Neural cell (in vitro differentiated cells): Measurements from ENCODE around the gene PCDH17. TPM values are rescaled to one million over a fixed set of nuclear protein-coding genes. Genes with fewer than 3 reads are reported as not detected.

ENCODE experiments used
- H2AFZ ChIP-seq: fragments of 200-600, 300-800 bp; sonication (generic), shearing (Covaris generic); 2 replicates; pipeline ENCODE4 v1.6.0; 2014; ENCODE audit warnings: low read depth, mild to moderate bottlenecking, antibody characterized with exemption, low read length, moderate library complexity
- H3F3A ChIP-seq: fragments of 200-600 bp; shearing (Covaris generic); 2 replicates; pipeline ENCODE4 v1.6.1; 2016; ENCODE audit warnings: mild to moderate bottlenecking, moderate library complexity, mixed read lengths, antibody characterized with exemption, low read length; ENCODE audit not compliant: insufficient read depth, poor library complexity, severe bottlenecking
- H3K27ac ChIP-seq: fragments of 200-600, 300-800 bp; sonication (generic), shearing (Covaris generic); 2 replicates; pipeline ENCODE4 v1.5.1; 2014; ENCODE audit warnings: mild to moderate bottlenecking, low read length, moderate library complexity
- H3K27me3 ChIP-seq: fragments of 300-800, 200-600 bp; sonication (generic), shearing (Covaris generic); 2 replicates; pipeline ENCODE4 v1.6.0; 2014; ENCODE audit warnings: mild to moderate bottlenecking, low read depth, low read length, moderate library complexity; ENCODE audit not compliant: insufficient read depth
- H3K36me3 ChIP-seq: fragments of 300-800, 200-600 bp; sonication (generic), shearing (Covaris generic); 2 replicates; pipeline ENCODE4 v1.5.1; 2014; ENCODE audit warnings: mild to moderate bottlenecking, antibody characterized with exemption, low read length, moderate library complexity; ENCODE audit not compliant: insufficient read depth
- H3K4me2 ChIP-seq: fragments of 300-800, 200-600 bp; sonication (generic), shearing (Covaris generic); 2 replicates; pipeline ENCODE4 v1.6.0; 2014; ENCODE audit warnings: mild to moderate bottlenecking, low read length
- H3K4me3 ChIP-seq: fragments of 300-800, 200-600 bp; sonication (generic), shearing (Covaris generic); 2 replicates; pipeline ENCODE4 v1.5.1; 2014; ENCODE audit warnings: mild to moderate bottlenecking, low read length, moderate library complexity
- H3K79me2 ChIP-seq: fragments of 200-600 bp; shearing (Covaris generic); replicated peaks from 2 replicates; pipeline ENCODE4 v1.6.0; 2014; ENCODE audit warnings: mild to moderate bottlenecking, low read length, moderate library complexity; ENCODE audit not compliant: insufficient read depth
- H3K9ac ChIP-seq: fragments of 300-800, 200-600 bp; sonication (generic), shearing (Covaris generic); 2 replicates; pipeline ENCODE4 v1.6.1; 2016; ENCODE audit warnings: mild to moderate bottlenecking, low read length, mixed read lengths
- H3K9me2 ChIP-seq: fragments of 200-600 bp; shearing (Covaris generic); 2 replicates; pipeline ENCODE4 v1.6.1; 2016; ENCODE audit warnings: mild to moderate bottlenecking, low read length, mixed read lengths; ENCODE audit not compliant: insufficient read depth
- H3K9me3 ChIP-seq: fragments of 200-600, 300-800 bp; sonication (generic), shearing (Covaris generic); 2 replicates; pipeline ENCODE4 v1.6.1; 2016; ENCODE audit warnings: mild to moderate bottlenecking, mixed run types, low read length, moderate library complexity, mixed read lengths
- H4K20me1 ChIP-seq: fragments of 200-600 bp; shearing (Covaris generic); 2 replicates; pipeline ENCODE4 v1.6.1; 2016; ENCODE audit warnings: mild to moderate bottlenecking, mixed run types; ENCODE audit not compliant: insufficient read depth
- CTCF ChIP-seq: fragments of 450-650 bp; IDR thresholded peaks from 2 replicates; pipeline ENCODE4 v1.5.1; 2014; ENCODE audit warnings: antibody characterized with exemption, mild to moderate bottlenecking, moderate library complexity; ENCODE audit not compliant: poor library complexity, severe bottlenecking
- EP300 ChIP-seq: fragments of 450-650 bp; conservative IDR thresholded peaks from 2 replicates; pipeline ENCODE4 v1.6.1; 2014; ENCODE audit warnings: antibody characterized with exemption, mild to moderate bottlenecking, moderate library complexity; ENCODE audit not compliant: poor library complexity, severe bottlenecking
- EZH2 ChIP-seq: fragments of 200-600, 300-800 bp; shearing (Covaris generic), sonication (generic); IDR thresholded peaks from 2 replicates; pipeline ENCODE4 v1.6.1; 2014; ENCODE audit warnings: antibody characterized with exemption, low read length, borderline replicate concordance, mild to moderate bottlenecking; ENCODE audit not compliant: insufficient read depth, poor library complexity, severe bottlenecking
- MXI1 ChIP-seq: fragments of 450-650 bp; conservative IDR thresholded peaks from 2 replicates; pipeline ENCODE4 v1.6.1; 2014; ENCODE audit warnings: antibody characterized with exemption, mild to moderate bottlenecking; ENCODE audit not compliant: poor library complexity, severe bottlenecking
- POLR2AphosphoS5 ChIP-seq: IDR thresholded peaks from 2 replicates; pipeline ENCODE4 v1.6.1; 2012
- RAD21 ChIP-seq: fragments of 450-650 bp; conservative IDR thresholded peaks from 2 replicates; pipeline ENCODE4 v1.6.1; 2014; ENCODE audit warnings: antibody characterized with exemption, mild to moderate bottlenecking, moderate library complexity
- REST ChIP-seq: IDR thresholded peaks from 2 replicates; pipeline ENCODE4 v1.6.1; 2012; ENCODE audit warnings: borderline replicate concordance
- SMC3 ChIP-seq: fragments of 450-650 bp; conservative IDR thresholded peaks from 2 replicates; pipeline ENCODE4 v1.6.1; 2014; ENCODE audit warnings: antibody characterized with exemption, mild to moderate bottlenecking, moderate library complexity; ENCODE audit not compliant: poor library complexity
- TAF1 ChIP-seq: IDR thresholded peaks from 2 replicates; pipeline ENCODE4 v1.6.1; 2012; ENCODE audit warnings: low read depth
- polyA plus RNA-seq: library from polyadenylated mRNA; depleted of rRNA; stranded (reverse); fragments of >200 nt; gene quantifications from 2 replicates; pipeline ENCODE4 v1.2.3, GENCODE V29; 2014

PCDH17 gene
- polyA plus RNA-seq, 1 donor from 2014 or later, result 6.5 TPM

GRCh38 chr13:57604442-57604841 lies 27.1 kb upstream of the PCDH17 start:
- Histone ChIP-seq H3K27ac (no peak overlapping the region), H3K27me3 (no peaks in the 10 kb centered on the region), H3K36me3 (no peaks in the 10 kb centered on the region), H3K9me3 (no peaks in the 10 kb centered on the region), H3K79me2 (no peaks in the 10 kb centered on the region), H3K9ac (no peak overlapping the region), H4K20me1 (no peaks in the 10 kb centered on the region), H2AFZ (no peak overlapping the region), H3K4me3 (no peak overlapping the region), H3K9me2 (no peaks in the 10 kb centered on the region), H3K4me2 (no peak overlapping the region), H3F3A (no peaks in the 10 kb centered on the region)
- TF ChIP-seq TAF1 (no peak), EP300 (no peak), RAD21 (no peak), REST (no peak), CTCF (no peak), MXI1 (no peak), POLR2AphosphoS5 (no peak), EZH2 (no peak), SMC3 (no peak)

DNA sequence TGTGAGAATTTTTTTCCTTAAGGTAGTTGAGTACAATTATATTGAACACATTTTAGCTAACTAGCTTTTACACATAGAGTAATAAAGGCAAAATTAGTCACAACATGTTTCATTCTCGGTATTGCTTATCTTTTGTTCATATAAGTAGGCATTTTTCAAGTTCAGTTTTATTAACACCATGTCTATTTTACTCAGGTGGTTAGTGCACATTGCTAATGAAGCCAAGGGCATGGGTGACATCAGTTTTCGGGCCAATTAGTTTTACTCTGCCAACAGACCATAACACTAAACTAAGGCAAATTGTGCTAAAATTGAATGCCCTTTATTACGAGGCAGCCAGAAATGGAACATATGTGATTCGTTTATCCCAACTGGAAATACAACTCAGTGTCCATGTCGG lies 19.6 kb upstream of the PCDH17 start:
- H3K4me3 ChIP-seq, result no peak overlapping the region
- H3K27ac ChIP-seq, result no peak overlapping the region
- no peaks in the 10 kb centered on the region for H3K36me3 ChIP-seq
- H2AFZ ChIP-seq, result no peak overlapping the region
- no peaks in the 10 kb centered on the region for H3K27me3 ChIP-seq
- no peaks in the 10 kb centered on the region for H3K9me3 ChIP-seq
- H3K9ac ChIP-seq, result no peak overlapping the region
- H3K9me2 ChIP-seq, result no peaks in the 10 kb centered on the region
- no peaks in the 10 kb centered on the region for H3F3A ChIP-seq
- H3K79me2 ChIP-seq, result no peaks in the 10 kb centered on the region
- H4K20me1 ChIP-seq, result no peaks in the 10 kb centered on the region
- TF ChIP-seq EZH2 (no peak), POLR2AphosphoS5 (no peak), SMC3 (no peak), CTCF (no peak), REST (no peak), RAD21 (no peak), TAF1 (no peak), MXI1 (no peak), EP300 (no peak)
- no peak overlapping the region for H3K4me2 ChIP-seq
